A549 (cell line): ENCODE data around the gene CADM1. TPM values are rescaled to one million over a fixed set of nuclear protein-coding genes. Genes with fewer than 3 reads are reported as not detected.

Source experiments
- ATAC-seq, 2 experiments: fragments of 200-7000 bp in 1 of 2; fragments of >200 bp in 1 of 2; cut with Nextera tagmentation in 1 of 2; cut with Tn5 transposase in 1 of 2; 3 replicates each; pipeline versions ENCODE4 v1.8.0 to v1.9.1; 2018 to 2020; ENCODE audit warnings: mild to moderate bottlenecking in 1 of 2, moderate library complexity in 1 of 2
- CTCF ChIA-PET: fragments of 300-600 bp; sonication (Branson Sonifier 250); formaldehyde crosslinking; extraction: SDS; loops from one replicate; lab custom pipeline; 2021; ENCODE audit warnings: antibody characterized with exemption, inconsistent platforms; lab: Yijun Ruan, JAX
- POLR2A ChIA-PET: fragments of 350-600 bp; formaldehyde crosslinking; extraction: SDS; loops from one replicate; lab custom pipeline; 2021; ENCODE audit warnings: antibody characterized with exemption, inconsistent platforms; lab: Yijun Ruan, JAX
- DNase-seq, 2 experiments: peaks; one replicate each; pipeline versions ENCODE4 v3.0.0 to v3.0.0-alpha.2; 2011 to 2016; ENCODE audit warnings: low read depth in 1 of 2, low spot score in 1 of 2
- FAIRE-seq: peaks from 2 replicates; lab custom pipeline; 2011; peaks lifted over from hg19 to GRCh38; lab: Jason Lieb, UNC
- H3K27ac ChIP-seq, 2 experiments: fragments of >200 bp; sonication (Bioruptor Twin); formaldehyde crosslinking; 3 replicates each; pipeline ENCODE4 v1.5.1; 2016 to 2017
- H3K4me1 ChIP-seq: fragments of >200 bp; sonication (Bioruptor Twin); formaldehyde crosslinking; 3 replicates; pipeline ENCODE4 v1.6.1; 2016
- H3K4me2 ChIP-seq: fragments of >200 bp; sonication (Bioruptor Twin); formaldehyde crosslinking; 3 replicates; pipeline ENCODE4 v1.6.1; 2016
- H3K4me3 ChIP-seq: fragments of >200 bp; sonication (Bioruptor Twin); formaldehyde crosslinking; 3 replicates; pipeline ENCODE4 v1.5.1; 2016
- H3K9me3 ChIP-seq: fragments of >200 bp; sonication (Bioruptor Twin); formaldehyde crosslinking; 3 replicates; pipeline ENCODE4 v1.6.1; 2016
- CHD4 ChIP-seq: fragments of 200-600 bp; sonication (generic); IDR thresholded peaks from 2 replicates; pipeline ENCODE4 v1.6.1; 2016; ENCODE audit warnings: antibody characterized with exemption, mild to moderate bottlenecking, borderline replicate concordance
- GATA3 ChIP-seq: IDR thresholded peaks from 2 replicates; pipeline ENCODE4 v1.6.1; 2012; ENCODE audit warnings: borderline replicate concordance
- HEYL ChIP-seq: fragments of 250-450 bp; sonication (Bioruptor Pico); IDR thresholded peaks from 2 replicates; pipeline ENCODE4 v1.8.0; 2021; ENCODE audit warnings: mild to moderate bottlenecking, moderate library complexity
- KDM1A ChIP-seq: fragments of 200-600 bp; sonication (generic); IDR thresholded peaks from 2 replicates; pipeline ENCODE4 v1.6.1; 2016; ENCODE audit warnings: low read depth, mild to moderate bottlenecking
- MAFK ChIP-seq: fragments of 450-650 bp; IDR thresholded peaks from 2 replicates; pipeline ENCODE4 v1.6.1; 2014; ENCODE audit not compliant: partially characterized antibody
- MAZ ChIP-seq: fragments of 150-350 bp; IDR thresholded peaks from 2 replicates; pipeline ENCODE4 v1.6.1; 2014; ENCODE audit warnings: antibody characterized with exemption, low read depth, low read length, borderline replicate concordance
- MYC ChIP-seq: IDR thresholded peaks from 2 replicates; pipeline ENCODE4 v1.6.1; 2012; ENCODE audit warnings: mild to moderate bottlenecking, inconsistent platforms, low read length, improper control_type of control experiment, borderline replicate concordance
- NFE2L2 ChIP-seq: fragments of 150-350 bp; conservative IDR thresholded peaks from 2 replicates; pipeline ENCODE4 v1.6.1; 2014; ENCODE audit warnings: low read length
- NPAS2 ChIP-seq: fragments of 250-450 bp; sonication (Bioruptor Pico); IDR thresholded peaks from 2 replicates; pipeline ENCODE4 v1.8.0; 2022; ENCODE audit warnings: mild to moderate bottlenecking, moderate library complexity, borderline replicate concordance
- PHF8 ChIP-seq: fragments of 200-600 bp; sonication (generic); IDR thresholded peaks from 2 replicates; pipeline ENCODE4 v1.6.1; 2016; ENCODE audit warnings: low read depth, mild to moderate bottlenecking, antibody characterized with exemption, moderate library complexity, borderline replicate concordance
- POLR2AphosphoS2 ChIP-seq: conservative IDR thresholded peaks from 2 replicates; pipeline ENCODE4 v1.6.1; 2012; ENCODE audit warnings: low read length, improper control_type of control experiment, inconsistent platforms
- RARB ChIP-seq: fragments of 250-450 bp; sonication (Bioruptor Pico); IDR thresholded peaks from 2 replicates; pipeline ENCODE4 v1.8.0; 2021; ENCODE audit warnings: mild to moderate bottlenecking, moderate library complexity
- RCOR1 ChIP-seq: fragments of 150-350 bp; IDR thresholded peaks from 2 replicates; pipeline ENCODE4 v1.6.1; 2014; ENCODE audit warnings: antibody characterized with exemption, low read length, low read depth
- RFX5 ChIP-seq: fragments of 450-650 bp; IDR thresholded peaks from 2 replicates; pipeline ENCODE4 v1.7.1; 2014; ENCODE audit warnings: antibody characterized with exemption, mild to moderate bottlenecking, moderate library complexity
- SMC3 ChIP-seq: fragments of >200 bp; sonication (Bioruptor Twin); formaldehyde crosslinking; IDR thresholded peaks from 3 replicates; pipeline ENCODE4 v1.6.1; 2018; ENCODE audit warnings: inconsistent platforms
- ZNF302 ChIP-seq: fragments of 250-450 bp; sonication (Bioruptor Pico); IDR thresholded peaks from 2 replicates; pipeline ENCODE4 v1.9.0; 2021; ENCODE audit warnings: inconsistent platforms, mild to moderate bottlenecking, moderate library complexity
- ZSCAN20 ChIP-seq: fragments of 250-450 bp; sonication (Bioruptor Pico); IDR thresholded peaks from 2 replicates; pipeline ENCODE4 v1.8.0; 2022; ENCODE audit warnings: mild to moderate bottlenecking, moderate library complexity
- WGBS: methylation state at CpG from one replicate; pipeline ENCODE4 v1.1.6; 2017; ENCODE audit errors: missing lambda C conversion rate; 5-methylcytosine and 5-hydroxymethylcytosine counted together
- polyA plus RNA-seq, 4 experiments: library from polyadenylated mRNA; depleted of rRNA in 3 of 4; stranded (reverse); fragments of >200 nt; fragmentation: RNase III in 1 of 4; extraction: RNeasy Plus Mini Kit Qiagen cat#74134 plus additional on column Dnase treatment in 1 of 4; gene quantifications; 2 replicates in 3 of 4; 3 replicates in 1 of 4; pipeline ENCODE4 v1.2.3, GENCODE V29; 2011 to 2017
- TF ChIP-seq, protein P1 (sequence below): fragments of >200 bp; sonication (Bioruptor Twin); formaldehyde crosslinking; IDR thresholded peaks from 2 replicates; pipeline ENCODE4 v1.6.1; 2016
- TF ChIP-seq, protein P2 (sequence below): fragments of 250-450 bp; sonication (Bioruptor Pico); IDR thresholded peaks from 2 replicates; pipeline ENCODE4 v1.5.0; 2021; ENCODE audit warnings: mild to moderate bottlenecking, moderate library complexity, borderline replicate concordance
- TF ChIP-seq, protein P3 (sequence below): IDR thresholded peaks from 2 replicates; pipeline ENCODE4 v1.6.1; 2012

CADM1 gene
- polyA plus RNA-seq, 2 of the 4 experiments (the other 2 are of a cell fraction) = 33.4 to 36.7 TPM

DNA sequence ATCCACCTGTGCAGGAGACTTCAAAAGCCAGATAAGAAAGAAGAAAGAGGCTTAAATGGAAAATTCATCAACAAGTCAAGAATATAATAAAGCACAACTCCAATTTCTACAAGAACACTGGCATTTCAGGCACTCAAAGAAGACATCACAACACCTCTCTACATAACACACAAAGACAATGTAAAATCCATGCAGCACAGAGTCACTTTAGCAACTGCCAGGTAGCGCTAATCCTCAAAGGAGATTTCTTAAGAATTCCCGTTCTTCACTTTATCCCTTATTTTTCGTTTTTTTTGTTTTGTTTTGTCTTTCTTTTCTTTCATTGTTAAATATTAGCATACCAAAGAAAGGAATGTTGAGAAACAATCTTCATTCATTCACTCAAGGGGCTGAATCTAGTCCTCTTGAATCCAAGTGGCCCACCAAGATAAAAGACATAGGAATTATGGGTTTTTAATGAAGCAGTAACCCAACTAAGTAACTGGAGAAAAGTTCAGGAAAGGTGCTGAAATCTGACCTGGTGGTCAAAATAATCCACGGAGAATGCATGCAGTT is 95.0 kb downstream of the CADM1 start:
- no peak for FAIRE-seq

DNA sequence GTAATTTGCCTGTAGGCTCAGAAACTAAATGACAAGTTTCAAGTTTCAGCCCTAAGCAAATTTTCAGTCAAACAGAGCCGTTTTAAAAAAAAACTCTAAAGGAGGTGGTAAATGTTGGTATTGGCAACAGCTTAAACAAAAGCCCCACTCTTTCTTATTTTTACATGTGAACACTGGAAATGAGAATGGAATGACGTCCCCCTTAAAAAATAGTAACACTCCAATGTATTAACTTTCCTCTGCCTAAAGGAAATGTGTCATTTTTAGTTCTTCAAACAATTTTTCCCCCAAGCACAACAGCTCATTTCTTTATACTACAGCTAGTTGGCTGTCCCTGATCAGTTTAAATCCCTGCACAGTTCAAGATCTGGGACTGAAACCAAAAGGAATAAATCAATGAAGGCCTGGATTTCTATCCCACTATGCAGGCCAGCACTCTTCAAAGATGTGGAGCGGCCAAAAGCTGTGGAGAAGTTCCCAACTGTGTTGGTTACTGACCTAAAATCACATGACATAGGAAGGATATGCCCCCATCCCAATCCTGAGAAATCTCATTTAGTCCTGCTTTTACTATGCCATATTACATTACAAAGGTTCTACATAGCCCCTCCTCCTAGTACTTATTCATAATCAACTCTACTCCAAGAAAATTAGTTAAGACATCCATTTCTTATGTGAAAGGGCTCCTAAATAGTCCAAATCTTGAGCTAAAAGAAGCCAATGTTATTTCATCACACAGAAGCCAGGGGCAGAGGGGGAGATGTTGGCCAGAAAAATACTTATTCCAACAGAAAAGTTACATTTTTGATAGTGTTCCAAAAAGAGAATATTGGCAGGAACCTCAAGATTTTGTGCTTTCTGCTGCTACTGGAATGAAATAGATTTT is 95.9 kb downstream of the CADM1 start:
- ATAC-seq (no peak), DNase-seq (no peak)
- 65% methylated on average over 3 of the region's 3 CpGs for WGBS
- Histone ChIP-seq H3K4me1 (peaks cover 33% of the 10 kb centered on the region), H3K9me3 (no peaks in the 10 kb centered on the region), H3K4me3 (no peak overlapping the region), H3K27ac (no peak overlapping the region), H3K4me2 (no peak overlapping the region; the same call in 2 of the 3 replicates)
- CTCF ChIA-PET = interaction anchor here (0.9 kb wide), 1 partner anchor 15 kb away, joined by 3 read pairs; no protein-coding TSS in a partner anchor
- TF ChIP-seq MAZ (no peak), ZNF302 (CRISPR knock-in tag) (no peak), CHD4 (no peak), POLR2AphosphoS2 (no peak), KDM1A (no peak), RARB (no peak), RFX5 (no peak), ZSCAN20 (CRISPR knock-in tag) (no peak), NFE2L2 (no peak), HEYL (CRISPR knock-in tag) (no peak), MYC (no peak)
- TF ChIP-seq, protein P1, sequence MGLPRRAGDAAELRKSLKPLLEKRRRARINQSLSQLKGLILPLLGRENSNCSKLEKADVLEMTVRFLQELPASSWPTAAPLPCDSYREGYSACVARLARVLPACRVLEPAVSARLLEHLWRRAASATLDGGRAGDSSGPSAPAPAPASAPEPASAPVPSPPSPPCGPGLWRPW = no peak
- TF ChIP-seq, all 56 proteins: peak for 0
- POLR2A ChIA-PET = no interaction called here
- no peak for FAIRE-seq

More for the DNA sequence above, 95.0 kb downstream of the CADM1 start:
- Histone ChIP-seq H3K4me1 (peaks cover 33% of the 10 kb centered on the region), H3K27ac (no peak overlapping the region)
- no peak for TF ChIP-seq GATA3
- TF ChIP-seq, protein P2, sequence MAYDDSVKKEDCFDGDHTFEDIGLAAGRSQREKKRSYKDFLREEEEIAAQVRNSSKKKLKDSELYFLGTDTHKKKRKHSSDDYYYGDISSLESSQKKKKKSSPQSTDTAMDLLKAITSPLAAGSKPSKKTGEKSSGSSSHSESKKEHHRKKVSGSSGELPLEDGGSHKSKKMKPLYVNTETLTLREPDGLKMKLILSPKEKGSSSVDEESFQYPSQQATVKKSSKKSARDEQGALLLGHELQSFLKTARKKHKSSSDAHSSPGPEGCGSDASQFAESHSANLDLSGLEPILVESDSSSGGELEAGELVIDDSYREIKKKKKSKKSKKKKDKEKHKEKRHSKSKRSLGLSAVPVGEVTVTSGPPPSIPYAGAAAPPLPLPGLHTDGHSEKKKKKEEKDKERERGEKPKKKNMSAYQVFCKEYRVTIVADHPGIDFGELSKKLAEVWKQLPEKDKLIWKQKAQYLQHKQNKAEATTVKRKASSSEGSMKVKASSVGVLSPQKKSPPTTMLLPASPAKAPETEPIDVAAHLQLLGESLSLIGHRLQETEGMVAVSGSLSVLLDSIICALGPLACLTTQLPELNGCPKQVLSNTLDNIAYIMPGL (CRISPR knock-in tag) = no peak
- TF ChIP-seq PHF8 = no peak
- TF ChIP-seq, protein P3, sequence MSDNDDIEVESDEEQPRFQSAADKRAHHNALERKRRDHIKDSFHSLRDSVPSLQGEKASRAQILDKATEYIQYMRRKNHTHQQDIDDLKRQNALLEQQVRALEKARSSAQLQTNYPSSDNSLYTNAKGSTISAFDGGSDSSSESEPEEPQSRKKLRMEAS = no peak
- no peak for TF ChIP-seq NPAS2 (CRISPR knock-in tag)
- no peak for TF ChIP-seq MAFK
- TF ChIP-seq RARB = no peak
- TF ChIP-seq POLR2AphosphoS2 = no peak
- no peak for TF ChIP-seq SMC3
- TF ChIP-seq RCOR1 = no peak
- TF ChIP-seq KDM1A = no peak
- TF ChIP-seq MYC = no peak
- TF ChIP-seq, all 56 proteins: peak for 0
- H3K9me3 ChIP-seq = no peaks in the 10 kb centered on the region
- ATAC-seq (no peak), DNase-seq (no peak)
- peak overlapping the region; percentile 47 for H3K4me2 ChIP-seq
- WGBS = 66% methylated on average over 4 of the region's 4 CpGs
- H3K4me3 ChIP-seq = no peak overlapping the region
- ChIA-PET POLR2A (no interaction called here), CTCF (interaction anchor here (0.6 kb wide), 1 partner anchor 41 kb away, joined by 3 read pairs; no protein-coding TSS in a partner anchor)
